ENCODE measurements around the gene KCNS3. TPM values are rescaled to one million over a fixed set of nuclear protein-coding genes. Genes with fewer than 3 reads are reported as not detected.
"Not testable (repeated sequence)": the region's sequence is repeated elsewhere in the genome, so short reads cannot be mapped to it uniquely, and the experiment has no call there.

KCNS3 gene
- total RNA-seq, 2 donors from 2014 or later = not detected

DNA sequence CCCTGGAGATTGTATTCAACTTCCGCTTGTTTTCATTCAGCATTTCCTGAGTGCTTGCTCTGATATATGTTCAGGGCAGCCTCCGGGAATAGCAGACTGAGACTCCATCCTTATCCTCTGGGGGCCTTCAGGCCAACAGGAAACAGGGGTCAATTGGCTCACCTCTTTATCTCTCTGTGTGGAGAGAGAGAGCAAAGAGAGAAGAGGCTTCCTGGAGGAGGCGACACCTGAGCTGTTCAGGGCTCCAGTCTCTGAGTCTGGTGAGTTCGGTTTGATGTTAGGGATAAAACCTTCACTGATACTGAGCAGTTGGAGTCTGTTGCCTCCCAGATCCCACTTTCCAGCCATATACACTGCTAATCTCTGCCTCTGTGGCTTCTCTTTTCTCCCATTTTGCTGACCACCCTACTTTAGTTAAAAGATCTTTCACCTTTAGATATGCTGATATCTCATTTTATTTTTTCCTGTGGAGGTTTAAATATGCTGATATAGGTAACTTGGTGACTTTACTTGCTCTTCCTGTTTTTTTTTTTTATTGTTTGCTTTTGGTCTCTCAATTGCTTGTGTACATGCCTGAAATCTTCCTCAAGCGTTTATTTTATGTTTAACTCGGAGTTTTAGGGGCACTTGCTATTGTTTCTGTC, 56.9 kb downstream of the KCNS3 start:
- Mint-ChIP-seq H3K27ac (no peak overlapping the region), H3K4me3 (no peak overlapping the region), H3K27me3 (peaks cover 8% of the 10 kb centered on the region), H3K36me3 (ENCODE audit: low read depth) (no peaks in the 10 kb centered on the region), H3K4me1 (no peaks in the 10 kb centered on the region)
- H3K9me3 ChIP-seq (ENCODE audit: control insufficient read depth, low read length, poor library complexity, severe bottlenecking) = no peaks in the 10 kb centered on the region
- ATAC-seq (no peak), DNase-seq (no peak)

DNA sequence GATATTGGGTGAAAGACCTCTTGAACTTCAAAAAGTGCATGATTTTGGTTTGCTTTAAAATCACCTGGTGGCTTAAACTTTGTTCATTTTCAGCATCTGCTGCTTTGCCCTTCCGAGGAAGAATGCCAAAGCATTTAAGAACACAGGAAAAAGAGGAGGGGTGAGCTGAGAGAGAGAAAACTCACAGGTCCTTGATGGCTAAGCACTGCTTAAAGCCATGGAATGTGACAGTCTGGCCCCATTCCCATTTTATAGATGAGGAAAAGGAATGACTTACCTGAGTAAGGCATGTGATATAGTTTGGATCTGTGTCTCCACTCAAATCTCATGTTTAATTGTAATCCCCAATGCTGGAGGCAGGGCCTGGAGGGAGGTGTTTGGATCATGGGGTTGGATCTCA, 58.1 kb downstream of the KCNS3 start:
- H3K4me1 Mint-ChIP-seq = no peaks in the 10 kb centered on the region
- H3K27ac Mint-ChIP-seq = no peak overlapping the region
- no peaks in the 10 kb centered on the region for H3K36me3 Mint-ChIP-seq (ENCODE audit: low read depth)
- no peaks in the 10 kb centered on the region for H3K9me3 ChIP-seq (ENCODE audit: control insufficient read depth, low read length, poor library complexity, severe bottlenecking)
- DNase-seq (no peak), ATAC-seq (no peak)
- H3K27me3 Mint-ChIP-seq = peaks cover 8% of the 10 kb centered on the region
- no peak overlapping the region for H3K4me3 Mint-ChIP-seq

DNA sequence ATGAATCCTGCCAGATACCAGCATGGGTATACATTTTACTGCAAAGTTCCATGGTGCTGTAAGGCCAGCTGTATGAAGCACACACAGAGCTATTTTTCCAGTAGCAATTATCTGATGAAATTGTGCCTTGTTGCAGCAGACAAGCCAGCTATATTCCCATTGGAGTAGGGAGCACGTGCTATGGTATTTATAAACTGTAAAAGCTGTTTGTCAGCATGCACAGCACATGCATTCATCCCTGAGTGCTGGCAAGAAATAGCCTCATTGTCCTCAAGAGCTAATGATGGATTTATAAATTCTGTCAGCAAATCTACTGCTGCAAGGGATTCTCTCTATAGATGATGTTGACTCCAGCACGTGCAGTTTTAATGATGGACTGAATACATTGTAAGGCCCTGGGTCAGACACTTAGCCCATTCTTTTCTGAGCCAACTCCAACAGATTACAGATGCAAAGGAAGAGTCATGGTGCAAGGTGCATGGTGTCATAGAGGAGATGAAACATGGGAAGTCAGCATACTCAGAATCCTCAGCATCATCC, 61.7 kb downstream of the KCNS3 start:
- no peaks in the 10 kb centered on the region for H3K4me1 Mint-ChIP-seq
- no peak for ATAC-seq

DNA sequence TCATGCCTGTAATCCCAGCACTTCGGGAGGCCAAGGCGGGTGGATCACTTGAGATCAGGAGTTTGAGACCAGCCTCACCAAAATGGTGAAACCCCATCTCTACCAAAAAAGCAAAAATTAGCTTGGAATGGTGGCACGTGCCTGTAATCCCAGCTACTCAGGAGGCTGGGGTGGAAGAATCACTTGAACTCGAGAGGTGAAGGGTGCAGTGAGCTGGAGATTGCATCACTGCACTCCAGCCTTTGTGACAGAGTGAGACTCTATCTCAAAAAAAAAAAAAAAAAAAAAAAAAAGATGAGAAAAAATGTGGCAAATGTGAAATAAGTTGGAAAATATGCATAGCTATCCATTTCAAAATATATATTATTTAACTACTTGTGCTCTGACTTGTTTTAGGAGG, 65.0 kb downstream of the KCNS3 start:
- Mint-ChIP-seq H3K27me3 (no peaks in the 10 kb centered on the region), H3K4me1 (no peaks in the 10 kb centered on the region), H3K27ac (no peak overlapping the region), H3K4me3 (no peak overlapping the region), H3K36me3 (ENCODE audit: low read depth) (no peaks in the 10 kb centered on the region)
- no peak for ATAC-seq
- no peak for DNase-seq
- H3K9me3 ChIP-seq (ENCODE audit: control insufficient read depth, low read length, poor library complexity, severe bottlenecking) = no peaks in the 10 kb centered on the region

More for the DNA sequence above, 61.7 kb downstream of the KCNS3 start:
- no peak for DNase-seq
- Mint-ChIP-seq H3K27me3 (peaks cover 3% of the 10 kb centered on the region), H3K4me3 (no peak overlapping the region), H3K36me3 (ENCODE audit: low read depth) (no peaks in the 10 kb centered on the region), H3K27ac (no peak overlapping the region)
- no peaks in the 10 kb centered on the region for H3K9me3 ChIP-seq (ENCODE audit: control insufficient read depth, low read length, poor library complexity, severe bottlenecking)

DNA sequence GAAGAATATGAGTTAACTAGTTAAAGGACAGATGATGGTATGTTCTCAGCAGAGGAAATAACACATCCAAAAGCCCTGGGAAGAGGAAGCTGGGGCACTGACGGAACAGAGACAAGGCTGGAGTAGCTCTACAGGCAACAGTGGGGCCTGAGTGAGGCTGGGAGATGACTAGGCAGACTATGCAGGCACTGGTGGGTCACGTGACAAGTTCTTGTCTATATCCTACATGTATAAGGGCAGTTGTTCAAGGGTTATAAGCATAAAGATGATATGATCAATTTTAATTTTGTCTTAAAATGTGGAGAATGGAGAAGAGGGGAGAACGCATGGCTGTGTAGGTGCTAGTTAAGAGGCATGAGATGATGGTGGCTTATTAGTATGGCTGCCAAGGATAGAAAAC, 68.6 kb downstream of the KCNS3 start:
- Mint-ChIP-seq H3K27me3 (no peaks in the 10 kb centered on the region), H3K36me3 (ENCODE audit: low read depth) (no peaks in the 10 kb centered on the region), H3K4me1 (no peaks in the 10 kb centered on the region), H3K4me3 (no peak overlapping the region), H3K27ac (no peak overlapping the region)
- no peak for ATAC-seq
- no peak for DNase-seq
- no peaks in the 10 kb centered on the region for H3K9me3 ChIP-seq (ENCODE audit: control insufficient read depth, low read length, poor library complexity, severe bottlenecking)

DNA sequence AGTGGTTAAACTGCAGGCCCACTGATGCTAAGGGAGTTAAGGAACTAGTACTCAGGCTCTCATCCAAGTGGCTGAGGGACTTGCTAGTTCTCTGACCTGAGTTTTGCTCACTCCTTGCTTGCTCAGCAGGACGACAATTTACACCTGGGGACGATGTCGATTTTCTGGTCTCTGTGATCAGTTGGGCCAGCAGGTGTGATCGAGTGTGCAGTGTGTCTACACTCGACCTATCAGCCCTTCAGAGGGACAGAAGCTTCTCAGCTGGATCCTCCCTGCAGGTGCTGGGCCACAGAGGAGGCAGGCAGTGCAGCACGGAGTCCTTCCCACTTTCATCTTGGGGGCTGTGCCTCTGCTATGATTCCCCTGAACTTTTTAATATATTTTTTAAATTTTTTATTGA, 71.5 kb downstream of the KCNS3 start:
- H3K36me3 Mint-ChIP-seq (ENCODE audit: low read depth) = no peaks in the 10 kb centered on the region
- no peak overlapping the region for H3K4me3 Mint-ChIP-seq
- ATAC-seq (no peak), DNase-seq (no peak)
- no peaks in the 10 kb centered on the region for H3K9me3 ChIP-seq (ENCODE audit: control insufficient read depth, low read length, poor library complexity, severe bottlenecking)
- H3K4me1 Mint-ChIP-seq = no peaks in the 10 kb centered on the region
- H3K27me3 Mint-ChIP-seq = no peaks in the 10 kb centered on the region
- no peak overlapping the region for H3K27ac Mint-ChIP-seq

DNA sequence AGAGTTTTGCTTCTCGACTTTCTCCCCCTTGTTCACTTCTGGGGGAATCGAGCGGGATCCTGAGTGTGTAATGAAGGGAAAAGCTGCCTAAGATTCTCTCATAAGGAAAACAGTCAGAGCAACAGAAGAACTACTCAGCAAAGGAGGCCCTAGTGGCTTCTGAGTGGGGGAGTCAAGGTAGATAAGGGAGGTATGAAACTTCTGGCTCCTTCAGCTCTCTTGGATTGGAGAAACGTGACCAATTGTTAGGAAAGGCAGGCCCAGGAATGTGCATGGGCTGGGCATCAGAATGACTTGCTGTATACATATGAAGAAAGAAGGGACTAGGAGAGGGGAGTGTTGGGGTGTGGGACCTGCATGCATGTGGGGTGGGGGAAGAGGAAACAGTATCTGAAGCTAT, 73.1 kb downstream of the KCNS3 start:
- Mint-ChIP-seq H3K36me3 (ENCODE audit: low read depth) (no peaks in the 10 kb centered on the region), H3K4me1 (no peaks in the 10 kb centered on the region), H3K27me3 (peaks cover 6% of the 10 kb centered on the region), H3K27ac (no peak overlapping the region), H3K4me3 (no peak overlapping the region)
- DNase-seq = no peak
- H3K9me3 ChIP-seq (ENCODE audit: control insufficient read depth, low read length, poor library complexity, severe bottlenecking) = no peaks in the 10 kb centered on the region
- no peak for ATAC-seq

DNA sequence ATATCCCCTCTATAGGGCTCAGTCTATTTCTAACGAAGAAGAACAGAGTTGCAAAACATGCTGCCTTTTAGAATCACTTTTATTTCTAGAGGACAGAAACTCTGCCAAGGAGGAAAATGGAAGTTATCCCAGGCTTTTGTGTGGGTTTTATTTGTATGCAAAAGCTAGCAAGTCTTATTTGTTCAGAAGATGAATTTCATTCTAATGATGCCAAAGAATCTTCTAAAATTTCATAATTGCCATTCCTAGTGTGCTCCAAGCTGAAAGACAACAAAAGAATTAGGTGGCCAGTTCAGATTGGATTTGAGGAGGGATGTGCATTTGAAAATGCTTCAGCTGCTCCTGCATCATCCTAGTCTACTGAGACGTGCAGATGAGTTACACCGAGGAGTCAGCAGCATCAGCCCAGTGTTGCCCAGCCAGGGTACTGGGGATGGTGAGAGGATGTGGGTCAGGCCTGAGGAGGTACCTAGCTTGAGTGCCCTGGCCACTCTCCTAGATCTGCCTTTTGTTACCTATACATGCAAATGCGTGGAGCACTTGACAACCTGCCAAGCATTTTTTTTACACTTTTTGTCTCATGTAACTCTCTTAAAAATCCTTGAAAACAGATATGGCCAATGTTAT, 80.1 kb downstream of the KCNS3 start:
- H3K4me3 Mint-ChIP-seq = no peak overlapping the region
- H3K27ac Mint-ChIP-seq = no peak overlapping the region
- no peak for DNase-seq
- no peaks in the 10 kb centered on the region for H3K9me3 ChIP-seq (ENCODE audit: control insufficient read depth, low read length, poor library complexity, severe bottlenecking)
- H3K4me1 Mint-ChIP-seq = no peaks in the 10 kb centered on the region
- no peak for ATAC-seq
- no peaks in the 10 kb centered on the region for H3K36me3 Mint-ChIP-seq (ENCODE audit: low read depth)
- peaks cover 6% of the 10 kb centered on the region for H3K27me3 Mint-ChIP-seq

DNA sequence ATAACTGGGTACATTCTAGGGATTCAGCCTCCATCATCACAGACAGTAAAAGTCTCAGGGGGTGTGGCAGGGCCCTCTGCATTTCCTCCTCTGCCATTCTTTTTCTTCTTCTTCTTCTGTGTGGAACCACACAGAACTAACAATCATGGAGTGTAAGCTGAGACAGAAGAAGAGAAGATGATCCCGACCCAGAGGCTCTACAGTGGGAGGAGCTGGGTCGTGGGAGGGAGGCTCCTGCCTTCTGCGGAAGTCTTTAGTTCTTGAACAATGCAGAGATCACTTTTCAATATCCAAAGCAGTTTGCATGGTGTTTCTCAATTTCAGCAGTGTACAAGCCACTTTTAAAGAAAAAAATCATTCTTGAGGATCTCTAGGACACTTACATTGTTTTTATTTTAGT, 80.9 kb downstream of the KCNS3 start:
- peaks cover 6% of the 10 kb centered on the region for H3K27me3 Mint-ChIP-seq
- ATAC-seq (no peak), DNase-seq (no peak)
- H3K9me3 ChIP-seq (ENCODE audit: control insufficient read depth, low read length, poor library complexity, severe bottlenecking) = no peaks in the 10 kb centered on the region
- no peaks in the 10 kb centered on the region for H3K4me1 Mint-ChIP-seq
- H3K27ac Mint-ChIP-seq = no peak overlapping the region
- H3K36me3 Mint-ChIP-seq (ENCODE audit: low read depth) = no peaks in the 10 kb centered on the region
- H3K4me3 Mint-ChIP-seq = no peak overlapping the region

DNA sequence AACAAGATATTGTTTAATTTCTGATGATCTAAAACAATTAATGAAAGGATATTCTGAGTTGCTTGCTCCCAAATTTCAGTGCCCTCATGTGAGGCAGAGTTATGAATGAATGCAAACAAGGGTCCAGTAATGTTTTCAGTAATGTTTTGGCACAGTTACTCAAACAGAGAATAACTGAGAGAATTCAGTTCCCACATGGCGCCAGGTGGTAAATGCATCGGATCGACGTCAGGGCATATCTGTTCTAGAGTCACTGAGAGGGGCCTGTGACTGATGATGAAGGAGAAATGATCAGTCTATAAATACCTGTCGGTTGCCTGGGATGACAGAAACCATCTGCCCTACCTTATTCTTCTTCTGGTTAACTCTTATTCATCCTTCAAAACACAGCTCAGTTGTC, 81.4 kb downstream of the KCNS3 start:
- Mint-ChIP-seq H3K27me3 (peaks cover 6% of the 10 kb centered on the region), H3K4me1 (no peaks in the 10 kb centered on the region), H3K27ac (no peak overlapping the region), H3K4me3 (no peak overlapping the region), H3K36me3 (ENCODE audit: low read depth) (no peaks in the 10 kb centered on the region)
- H3K9me3 ChIP-seq (ENCODE audit: control insufficient read depth, low read length, poor library complexity, severe bottlenecking) = no peaks in the 10 kb centered on the region
- ATAC-seq (no peak), DNase-seq (no peak)

DNA sequence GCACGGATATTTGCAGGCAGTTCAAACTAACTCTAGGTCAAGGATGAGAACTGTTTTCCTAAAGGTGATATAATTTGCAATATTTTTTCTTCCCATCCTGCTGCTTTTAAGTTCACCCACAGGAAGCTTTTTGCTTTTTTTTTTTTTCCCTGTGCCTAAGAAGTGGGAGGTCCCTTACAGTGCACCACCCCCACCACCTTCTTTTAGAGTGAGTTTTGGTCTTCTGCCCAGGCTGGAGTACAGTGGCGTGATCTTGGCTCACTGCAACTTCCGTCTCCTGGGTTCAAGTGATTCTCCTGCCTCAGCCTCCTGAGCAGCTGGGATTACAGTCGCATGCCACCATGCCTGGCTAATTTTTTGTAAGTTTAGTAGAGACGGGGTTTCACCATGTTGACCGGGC, 82.5 kb downstream of the KCNS3 start:
- H3K9me3 ChIP-seq (ENCODE audit: control insufficient read depth, low read length, poor library complexity, severe bottlenecking) = no peaks in the 10 kb centered on the region
- Mint-ChIP-seq H3K4me1 (no peaks in the 10 kb centered on the region), H3K27ac (no peak overlapping the region), H3K4me3 (no peak overlapping the region), H3K27me3 (no peaks in the 10 kb centered on the region), H3K36me3 (ENCODE audit: low read depth) (no peaks in the 10 kb centered on the region)
- no peak for DNase-seq
- ATAC-seq = no peak

DNA sequence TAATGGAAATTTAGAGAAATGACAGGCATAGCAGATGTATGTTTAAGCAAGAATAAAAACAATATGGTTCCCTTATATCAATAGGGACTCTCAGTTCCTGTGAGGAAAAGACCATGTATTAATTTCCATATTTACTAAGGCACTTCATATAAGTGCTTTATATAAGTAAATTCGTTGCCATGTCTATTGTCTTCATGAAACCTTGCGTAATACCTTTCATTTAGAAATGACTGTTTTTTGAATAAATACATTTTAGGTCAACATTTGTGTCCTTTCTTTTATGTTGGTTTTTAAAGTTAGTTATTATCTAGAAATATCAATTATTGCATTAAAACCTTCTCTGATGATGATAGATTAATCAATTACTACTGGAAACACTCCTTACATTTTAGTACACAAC, 83.3 kb downstream of the KCNS3 start:
- ATAC-seq (no peak), DNase-seq (no peak)
- no peaks in the 10 kb centered on the region for H3K9me3 ChIP-seq (ENCODE audit: control insufficient read depth, low read length, poor library complexity, severe bottlenecking)
- H3K4me3 Mint-ChIP-seq = no peak overlapping the region
- no peaks in the 10 kb centered on the region for H3K4me1 Mint-ChIP-seq
- no peak overlapping the region for H3K27ac Mint-ChIP-seq
- no peaks in the 10 kb centered on the region for H3K27me3 Mint-ChIP-seq
- no peaks in the 10 kb centered on the region for H3K36me3 Mint-ChIP-seq (ENCODE audit: low read depth)

DNA sequence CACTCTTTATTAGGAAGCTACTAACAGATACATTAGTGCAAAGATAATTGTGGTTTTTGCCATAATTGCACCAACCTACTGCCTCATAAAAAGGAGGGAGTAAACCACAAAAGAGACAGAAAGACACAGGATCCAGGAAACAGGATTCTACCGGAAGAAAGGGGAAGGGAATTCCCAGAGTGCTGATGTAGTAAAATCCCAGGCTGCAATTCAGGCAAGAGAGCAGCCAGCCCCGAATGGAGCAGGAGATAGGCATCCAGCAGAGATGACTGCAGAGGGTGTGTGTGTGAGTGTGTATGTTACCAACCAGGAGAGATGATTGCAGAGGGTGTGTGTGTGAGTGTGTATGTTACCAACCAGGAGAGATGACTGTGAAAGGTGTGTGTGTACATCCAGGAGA, 84.4 kb downstream of the KCNS3 start:
- H3K36me3 Mint-ChIP-seq (ENCODE audit: low read depth) = no peaks in the 10 kb centered on the region
- ATAC-seq = no peak

DNA sequence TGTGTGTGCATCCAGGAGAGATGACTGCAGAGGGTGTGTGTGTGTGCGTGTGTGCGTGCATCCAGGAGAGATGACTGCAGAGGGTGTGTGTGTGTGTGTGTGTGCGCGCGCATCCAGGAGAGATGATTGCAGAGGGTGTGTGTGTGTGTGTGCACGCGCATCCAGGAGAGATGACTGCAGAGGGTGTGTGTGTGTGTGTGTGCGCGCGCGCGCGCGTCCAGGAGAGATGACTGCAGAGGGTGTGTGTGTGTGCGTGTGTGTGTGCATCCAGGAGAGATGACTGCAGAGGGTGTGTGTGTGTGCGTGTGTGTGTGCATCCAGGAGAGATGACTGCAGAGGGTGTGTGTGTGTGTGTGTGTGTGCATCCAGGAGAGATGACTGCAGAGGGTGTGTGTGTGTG, 85.1 kb downstream of the KCNS3 start:
- H3K27me3 Mint-ChIP-seq; H3K4me3 Mint-ChIP-seq; DNase-seq; ATAC-seq; H3K4me1 Mint-ChIP-seq; H3K36me3 Mint-ChIP-seq (ENCODE audit: low read depth); H3K9me3 ChIP-seq (ENCODE audit: control insufficient read depth, low read length, poor library complexity, severe bottlenecking); H3K27ac Mint-ChIP-seq: not testable (repeated sequence)

More for the DNA sequence above, 84.4 kb downstream of the KCNS3 start:
- Mint-ChIP-seq H3K27me3 (no peaks in the 10 kb centered on the region), H3K4me1 (no peaks in the 10 kb centered on the region), H3K27ac (no peak overlapping the region), H3K4me3 (no peak overlapping the region)
- no peaks in the 10 kb centered on the region for H3K9me3 ChIP-seq (ENCODE audit: control insufficient read depth, low read length, poor library complexity, severe bottlenecking)
- no peak for DNase-seq
